Subcutaneous adipose tissue (tissue), 4 donors: ENCODE data around the gene PLXNA4. TPM values are rescaled to one million over a fixed set of nuclear protein-coding genes. Genes with fewer than 3 reads are reported as not detected.

Experiments used
- total RNA-seq, 4 donors: library from RNA; depleted of rRNA; stranded (reverse); fragments of >200 nt; gene quantifications; one replicate each; pipeline ENCODE4 v1.1.0, GENCODE V29; 2016
- TF ChIP-seq, protein P1 (sequence below): fragments of 450-650 bp; IDR thresholded peaks from one replicate; pipeline ENCODE4 v1.5.1; 2016; ENCODE audit warnings: low read depth, mild to moderate bottlenecking, control low read depth, antibody characterized with exemption, moderate library complexity

PLXNA4 gene
- total RNA-seq, 4 donors from 2014 or later: 30.2 to 112 (median 54.6) TPM

DNA sequence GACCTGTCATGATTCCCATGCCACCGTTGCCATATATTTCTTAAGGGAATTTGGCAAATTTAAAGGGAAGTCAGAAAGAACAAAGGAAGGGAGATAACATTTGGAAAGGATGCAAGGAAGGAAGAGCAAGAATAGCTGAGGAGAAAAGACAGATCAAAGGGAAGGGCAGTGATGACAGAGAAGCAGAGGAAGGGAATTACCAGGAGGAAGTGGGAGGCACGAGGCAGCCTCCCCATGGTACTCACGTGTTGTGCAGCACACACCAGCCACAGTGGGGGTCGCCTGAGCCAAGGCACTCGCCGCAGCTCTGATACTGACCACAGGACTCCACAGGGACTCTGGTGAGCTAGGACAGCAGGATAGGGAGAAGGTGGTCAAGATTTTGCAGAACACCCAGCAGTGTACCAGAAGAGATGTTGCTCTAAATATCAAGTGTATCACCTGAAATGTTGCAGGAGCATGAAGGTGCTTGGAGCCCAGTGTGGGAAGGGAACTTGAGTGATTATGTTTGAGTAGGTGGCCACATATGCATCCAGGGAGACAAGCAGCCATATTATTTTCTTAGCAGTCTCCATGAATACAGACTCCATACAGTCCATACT, 335.3 kb downstream of the PLXNA4 start:
- TF ChIP-seq, protein P1, sequence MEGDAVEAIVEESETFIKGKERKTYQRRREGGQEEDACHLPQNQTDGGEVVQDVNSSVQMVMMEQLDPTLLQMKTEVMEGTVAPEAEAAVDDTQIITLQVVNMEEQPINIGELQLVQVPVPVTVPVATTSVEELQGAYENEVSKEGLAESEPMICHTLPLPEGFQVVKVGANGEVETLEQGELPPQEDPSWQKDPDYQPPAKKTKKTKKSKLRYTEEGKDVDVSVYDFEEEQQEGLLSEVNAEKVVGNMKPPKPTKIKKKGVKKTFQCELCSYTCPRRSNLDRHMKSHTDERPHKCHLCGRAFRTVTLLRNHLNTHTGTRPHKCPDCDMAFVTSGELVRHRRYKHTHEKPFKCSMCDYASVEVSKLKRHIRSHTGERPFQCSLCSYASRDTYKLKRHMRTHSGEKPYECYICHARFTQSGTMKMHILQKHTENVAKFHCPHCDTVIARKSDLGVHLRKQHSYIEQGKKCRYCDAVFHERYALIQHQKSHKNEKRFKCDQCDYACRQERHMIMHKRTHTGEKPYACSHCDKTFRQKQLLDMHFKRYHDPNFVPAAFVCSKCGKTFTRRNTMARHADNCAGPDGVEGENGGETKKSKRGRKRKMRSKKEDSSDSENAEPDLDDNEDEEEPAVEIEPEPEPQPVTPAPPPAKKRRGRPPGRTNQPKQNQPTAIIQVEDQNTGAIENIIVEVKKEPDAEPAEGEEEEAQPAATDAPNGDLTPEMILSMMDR: no peak

- TF ChIP-seq, protein P1: no peak
These were observed 336.0 kb downstream of the PLXNA4 start for GRCh38 chr7:132240262-132240661.

GRCh38 chr7:132239422-132239994, 336.8 kb downstream of the PLXNA4 start:
- TF ChIP-seq, protein P1: no peak

DNA sequence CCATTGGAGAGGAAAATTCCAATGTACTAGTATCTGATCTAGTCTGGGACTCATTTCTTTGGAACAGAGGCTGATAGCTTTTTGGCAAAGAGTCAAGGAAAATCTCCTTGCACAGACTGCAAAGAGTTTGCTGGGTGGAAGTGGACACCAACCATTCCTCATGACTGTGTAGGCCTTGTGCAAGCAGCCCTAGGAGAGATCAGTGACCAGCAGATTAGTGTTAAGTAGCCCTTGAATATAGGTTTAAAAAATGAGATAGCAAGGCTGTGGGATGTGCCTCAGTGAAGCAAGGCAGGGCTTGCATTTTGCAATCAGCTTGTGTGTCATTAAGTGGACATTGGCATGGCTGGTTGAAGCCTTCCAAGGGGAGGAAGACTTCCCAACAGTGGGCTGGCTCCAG, 341.6 kb downstream of the PLXNA4 start:
- TF ChIP-seq, protein P1: no peak

- TF ChIP-seq, protein P1: no peak
These were observed 343.9 kb downstream of the PLXNA4 start for GRCh38 chr7:132232406-132232805.

DNA sequence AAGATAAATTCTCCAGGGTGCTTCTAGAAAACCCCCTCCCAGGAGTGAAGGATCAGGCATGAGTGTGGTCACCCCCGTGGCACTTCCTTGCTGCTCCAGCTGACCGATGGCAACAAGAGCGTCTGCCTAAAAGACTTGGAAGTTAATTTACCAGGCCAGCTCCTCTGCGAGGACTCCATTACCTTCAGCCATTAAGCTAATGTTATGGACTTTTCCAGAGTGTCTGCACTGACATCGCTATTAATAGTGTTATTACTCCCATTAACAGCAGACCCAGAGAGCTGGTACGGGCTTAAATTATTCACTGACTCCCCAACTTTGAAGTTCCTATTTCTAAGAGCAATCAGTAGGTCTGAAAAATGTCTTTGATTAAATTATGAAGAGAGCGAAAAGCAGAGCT, 345.8 kb downstream of the PLXNA4 start:
- TF ChIP-seq, protein P1: no peak

DNA sequence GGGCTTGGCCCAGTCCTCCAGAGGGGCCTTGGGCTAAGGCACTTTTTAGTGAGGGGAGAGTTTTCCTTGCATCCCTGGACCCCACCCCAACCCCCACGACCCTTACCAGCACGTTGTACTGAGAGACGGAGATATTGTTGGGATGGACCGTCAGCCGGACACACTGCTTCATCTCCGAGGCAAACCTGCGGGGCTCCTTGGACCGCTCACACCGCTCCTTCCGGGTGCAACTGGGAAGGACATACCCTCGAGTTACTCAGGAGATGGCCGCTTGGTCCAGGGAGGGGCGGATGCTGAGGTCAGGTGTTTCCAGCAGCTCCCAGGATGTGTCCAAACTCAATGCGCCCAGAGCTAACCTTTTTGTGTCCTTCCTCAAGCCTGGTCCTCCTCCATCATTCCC, 348.0 kb downstream of the PLXNA4 start:
- TF ChIP-seq, protein P1: no peak
